SK-N-SH (cell line): Measurements from ENCODE around the gene GRM7. TPM values are rescaled to one million over a fixed set of nuclear protein-coding genes. Genes with fewer than 3 reads are reported as not detected.

ENCODE experiments used
- CTCF ChIA-PET: fragments of 300-600, 350-600 bp; formaldehyde crosslinking; extraction: SDS; loops from one replicate; lab custom pipeline; 2021; lab: Yijun Ruan, JAX
- POLR2A ChIA-PET: fragments of 350-600 bp; sonication (Branson Sonifier 250); formaldehyde crosslinking; extraction: SDS; loops from one replicate; lab custom pipeline; 2020; ENCODE audit warnings: antibody characterized with exemption, inconsistent platforms; lab: Yijun Ruan, JAX
- DNase-seq: peaks from one replicate; pipeline ENCODE4 v3.0.0; 2012
- H2AFZ ChIP-seq: fragments of 200-600 bp; sonication (generic); 2 replicates; pipeline ENCODE4 v1.8.1; 2016; ENCODE audit warnings: antibody characterized with exemption, mild to moderate bottlenecking, low read depth
- H3F3A ChIP-seq: fragments of 200-600 bp; sonication (generic); replicated peaks from 2 replicates; pipeline ENCODE3; 2016; ENCODE audit warnings: antibody characterized with exemption, mild to moderate bottlenecking; ENCODE audit not compliant: insufficient read depth
- H3K27ac ChIP-seq, 2 experiments: fragments of 200-500 bp in 1 of 2; fragments of 200-600 bp in 1 of 2; sonication (Bioruptor generic) in 1 of 2; sonication (generic), shearing (Covaris generic) in 1 of 2; 2 replicates each; pipeline versions ENCODE4 v1.5.1 to v1.6.1; 2014 to 2016; ENCODE audit warnings: low read depth in 2 of 2, inconsistent platforms in 1 of 2, low read length in 1 of 2, mild to moderate bottlenecking in 1 of 2, mixed read lengths in 1 of 2
- H3K27me3 ChIP-seq: fragments of 200-600 bp; sonication (generic), shearing (Covaris generic); 2 replicates; pipeline ENCODE4 v1.6.1; 2016; ENCODE audit warnings: mixed run types; ENCODE audit not compliant: insufficient read depth
- H3K36me3 ChIP-seq, 2 experiments: fragments of 200-500 bp in 1 of 2; fragments of 200-600 bp in 1 of 2; sonication (Bioruptor generic) in 1 of 2; sonication (generic) in 1 of 2; replicated peaks in 1 of 2; 2 replicates each; pipeline versions ENCODE3 to v1.5.1; 2014 to 2016; ENCODE audit warnings: low read length in 1 of 2, mild to moderate bottlenecking in 1 of 2; ENCODE audit not compliant: insufficient read depth in 2 of 2, control insufficient read depth in 1 of 2
- H3K4me1 ChIP-seq, 2 experiments: fragments of 200-500 bp in 1 of 2; fragments of 200-600 bp in 1 of 2; sonication (Bioruptor generic) in 1 of 2; sonication (generic), shearing (Covaris generic) in 1 of 2; 2 replicates each; pipeline versions ENCODE4 v1.5.1 to v1.6.1; 2014 to 2016; ENCODE audit warnings: low read depth in 1 of 2, low read length in 1 of 2, mixed run types in 1 of 2; ENCODE audit not compliant: insufficient read depth in 2 of 2, control insufficient read depth in 1 of 2
- H3K4me2 ChIP-seq: fragments of 200-600 bp; sonication (generic), shearing (Covaris generic); 2 replicates; pipeline ENCODE4 v1.6.1; 2017; ENCODE audit warnings: mixed run types
- H3K4me3 ChIP-seq, 2 experiments: fragments of 200-500 bp in 1 of 2; fragments of 200-600 bp in 1 of 2; sonication (Bioruptor generic) in 1 of 2; sonication (generic), shearing (Covaris generic) in 1 of 2; 2 replicates each; pipeline versions ENCODE4 v1.5.1 to v1.8.1; 2014 to 2016; ENCODE audit warnings: low read depth in 2 of 2, inconsistent platforms in 1 of 2, low read length in 1 of 2, mild to moderate bottlenecking in 1 of 2, mixed read lengths in 1 of 2, moderate library complexity in 1 of 2
- H3K79me2 ChIP-seq: fragments of 200-600 bp; sonication (generic); 2 replicates; pipeline ENCODE4 v1.8.1; 2017; ENCODE audit warnings: mild to moderate bottlenecking; ENCODE audit not compliant: insufficient read depth
- H3K9ac ChIP-seq: fragments of 200-600 bp; sonication (generic); 2 replicates; pipeline ENCODE4 v1.6.1; 2017; ENCODE audit warnings: mixed run types
- H3K9me2 ChIP-seq: fragments of 200-600 bp; sonication (generic); 2 replicates; pipeline ENCODE4 v1.6.1; 2017; ENCODE audit warnings: mixed run types
- H3K9me3 ChIP-seq: fragments of 200-600 bp; sonication (generic); 2 replicates; pipeline ENCODE4 v1.6.1; 2017; ENCODE audit warnings: mixed run types, mild to moderate bottlenecking, moderate library complexity
- H4K20me1 ChIP-seq: fragments of 200-600 bp; sonication (generic); 2 replicates; pipeline ENCODE4 v1.6.1; 2017; ENCODE audit warnings: mild to moderate bottlenecking, mixed run types; ENCODE audit not compliant: insufficient read depth
- EP300 ChIP-seq, 2 experiments: IDR thresholded peaks; 2 replicates each; pipeline versions ENCODE4 v1.4.0 to v1.6.1; 2012; ENCODE audit warnings: borderline replicate concordance in 1 of 2, low read depth in 1 of 2, low read length in 1 of 2
- FOXJ3 ChIP-seq: sonication (generic); formaldehyde crosslinking; IDR thresholded peaks from 2 replicates; pipeline ENCODE4 v1.5.1; 2020; ENCODE audit warnings: mild to moderate bottlenecking, missing genetic modification reagents
- GABPA ChIP-seq: IDR thresholded peaks from 2 replicates; pipeline ENCODE4 v1.4.0; 2012; ENCODE audit warnings: low read depth, mild to moderate bottlenecking
- MEF2A ChIP-seq: IDR thresholded peaks from 2 replicates; pipeline ENCODE4 v1.4.0; 2012; ENCODE audit warnings: low read depth, borderline replicate concordance
- POLR2AphosphoS5 ChIP-seq: IDR thresholded peaks from 2 replicates; pipeline ENCODE4 v1.6.1; 2012; ENCODE audit warnings: low read depth, low read length
- RAD21 ChIP-seq: IDR thresholded peaks from 2 replicates; pipeline ENCODE4 v1.6.1; 2012; ENCODE audit warnings: mild to moderate bottlenecking, low read length
- TAF1 ChIP-seq: IDR thresholded peaks from 2 replicates; pipeline ENCODE4 v1.6.1; 2012; ENCODE audit warnings: low read depth, mild to moderate bottlenecking, low read length, moderate library complexity, borderline replicate concordance
- USF2 ChIP-seq: fragments of 150-350 bp; IDR thresholded peaks from 2 replicates; pipeline ENCODE4 v1.6.1; 2017; ENCODE audit warnings: antibody characterized with exemption, low read length, low read depth, borderline replicate concordance
- YY1 ChIP-seq: IDR thresholded peaks from 2 replicates; pipeline ENCODE4 v1.4.0; 2012; ENCODE audit warnings: low read depth, mild to moderate bottlenecking
- ZBTB33 ChIP-seq: IDR thresholded peaks from 2 replicates; pipeline ENCODE4 v1.4.0; 2012; ENCODE audit warnings: low read depth, borderline replicate concordance
- WGBS: methylation state at CpG from one replicate; pipeline ENCODE4 v1.1.6; 2017; ENCODE audit warnings: low lambda C conversion rate; 5-methylcytosine and 5-hydroxymethylcytosine counted together
- polyA plus RNA-seq, 3 experiments: library from polyadenylated mRNA; depleted of rRNA; stranded (reverse); fragments of >200 nt; gene quantifications; 2 replicates each; pipeline ENCODE4 v1.2.3, GENCODE V29; 2012
- TF ChIP-seq, protein P1 (sequence below): IDR thresholded peaks from 2 replicates; pipeline ENCODE4 v1.4.0; 2012; ENCODE audit warnings: low read depth, borderline replicate concordance
- TF ChIP-seq, protein P2 (sequence below): IDR thresholded peaks from 2 replicates; pipeline ENCODE4 v1.4.0; 2012; ENCODE audit warnings: low read depth

GRM7 gene
- polyA plus RNA-seq, 1 of the 3 experiments (the other 2 are of a cell fraction): 0.03 TPM

DNA sequence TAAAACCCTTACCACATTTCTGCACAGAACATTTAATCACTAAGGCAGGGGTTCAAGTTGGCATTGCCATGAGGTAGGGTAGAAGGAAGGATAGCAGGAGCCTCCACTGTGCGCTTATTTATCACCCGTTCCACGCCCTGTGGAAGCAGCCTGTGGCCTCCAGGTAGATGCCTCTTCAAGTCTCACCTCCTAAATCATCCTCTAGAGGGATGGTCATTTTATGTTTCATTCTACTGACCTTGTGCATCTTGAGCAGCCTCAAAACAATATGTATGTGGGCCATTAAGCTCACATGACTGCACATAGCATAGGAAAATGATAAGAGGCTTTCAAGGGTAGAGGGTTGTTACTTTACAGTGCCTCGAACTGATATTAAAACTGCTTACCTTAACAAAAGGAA, 546.2 kb downstream of the GRM7 start:
- Histone ChIP-seq H3K36me3 (no peaks in the 10 kb centered on the region), H3K27ac (no peak overlapping the region), H3F3A (no peaks in the 10 kb centered on the region), H3K27me3 (no peaks in the 10 kb centered on the region), H3K79me2 (no peaks in the 10 kb centered on the region), H3K4me2 (no peak overlapping the region), H3K4me1 (no peaks in the 10 kb centered on the region), H4K20me1 (no peaks in the 10 kb centered on the region), H2AFZ (no peak overlapping the region), H3K9ac (no peak overlapping the region), H3K4me3 (no peak overlapping the region), H3K9me2 (no peaks in the 10 kb centered on the region), H3K9me3 (no peaks in the 10 kb centered on the region; the same call in 1 of the 2 replicates)
- 46% methylated on average over 4 of the region's 4 CpGs for WGBS
- TF ChIP-seq YY1 (no peak), USF2 (no peak), POLR2AphosphoS5 (no peak), EP300 (IDR thresholded peaks at IDR 0.05; ENCODE audit: borderline replicate concordance in 1 of 2, low read depth in 1 of 2, low read length in 1 of 2) (no peak), GABPA (no peak), TAF1 (no peak), RAD21 (no peak), FOXJ3 (CRISPR knock-in tag) (no peak), MEF2A (no peak), ZBTB33 (no peak)
- TF ChIP-seq, protein P1, sequence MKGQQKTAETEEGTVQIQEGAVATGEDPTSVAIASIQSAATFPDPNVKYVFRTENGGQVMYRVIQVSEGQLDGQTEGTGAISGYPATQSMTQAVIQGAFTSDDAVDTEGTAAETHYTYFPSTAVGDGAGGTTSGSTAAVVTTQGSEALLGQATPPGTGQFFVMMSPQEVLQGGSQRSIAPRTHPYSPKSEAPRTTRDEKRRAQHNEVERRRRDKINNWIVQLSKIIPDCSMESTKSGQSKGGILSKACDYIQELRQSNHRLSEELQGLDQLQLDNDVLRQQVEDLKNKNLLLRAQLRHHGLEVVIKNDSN: no peak
- ChIA-PET POLR2A (no interaction called here), CTCF (no interaction called here)
- no peak for DNase-seq

- Histone ChIP-seq H4K20me1 (no peaks in the 10 kb centered on the region), H3K4me2 (no peak overlapping the region), H3K9me3 (no peaks in the 10 kb centered on the region), H3K36me3 (no peaks in the 10 kb centered on the region), H3K4me3 (no peak overlapping the region), H2AFZ (no peak overlapping the region), H3K9ac (no peak overlapping the region), H3K27me3 (no peaks in the 10 kb centered on the region), H3F3A (no peaks in the 10 kb centered on the region)
- CTCF ChIA-PET: no interaction called here
- TF ChIP-seq RAD21: no peak
- TF ChIP-seq, protein P1: no peak
- TF ChIP-seq, protein P2, sequence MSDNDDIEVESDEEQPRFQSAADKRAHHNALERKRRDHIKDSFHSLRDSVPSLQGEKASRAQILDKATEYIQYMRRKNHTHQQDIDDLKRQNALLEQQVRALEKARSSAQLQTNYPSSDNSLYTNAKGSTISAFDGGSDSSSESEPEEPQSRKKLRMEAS: no peak
- TF ChIP-seq, all 33 proteins: peak for 0
- POLR2A ChIA-PET: no interaction called here
- WGBS: 25% methylated on average over 4 of the region's 4 CpGs
- no peaks in the 10 kb centered on the region for H3K79me2 ChIP-seq
- no peak for DNase-seq
- H3K4me1 ChIP-seq: no peaks in the 10 kb centered on the region
- H3K27ac ChIP-seq: no peak overlapping the region
- H3K9me2 ChIP-seq: no peaks in the 10 kb centered on the region
Observed at GRCh38 chr3:7410782-7411181, 549.9 kb downstream of the GRM7 start.
